GM12878 (cell line): ENCODE results near the gene IL1RL2. TPM values are rescaled to one million over a fixed set of nuclear protein-coding genes. Genes with fewer than 3 reads are reported as not detected.

ENCODE experiments used
- BCL11A ChIP-seq: IDR thresholded peaks from 2 replicates; pipeline ENCODE4 v1.6.1; 2011; ENCODE audit warnings: low read depth, low read length
- BCLAF1 ChIP-seq: fragments of 450-650 bp; IDR thresholded peaks from 2 replicates; pipeline ENCODE4 v1.6.1; 2017; ENCODE audit warnings: antibody characterized with exemption, mild to moderate bottlenecking, moderate library complexity
- IKZF1 ChIP-seq: fragments of 450-650 bp; conservative IDR thresholded peaks from 2 replicates; pipeline ENCODE4 v1.6.1; 2017; ENCODE audit warnings: antibody characterized with exemption, mild to moderate bottlenecking
- MEF2B ChIP-seq: fragments of 450-650 bp; IDR thresholded peaks from 2 replicates; pipeline ENCODE4 v1.6.1; 2018; ENCODE audit warnings: mild to moderate bottlenecking, moderate library complexity; ENCODE audit not compliant: partially characterized antibody, poor library complexity, severe bottlenecking
- MXI1 ChIP-seq: fragments of 150-350 bp; IDR thresholded peaks from 2 replicates; pipeline ENCODE4 v1.6.1; 2011; ENCODE audit warnings: low read depth, mild to moderate bottlenecking, inconsistent platforms, low read length, improper control_type of control experiment
- NFYA ChIP-seq: IDR thresholded peaks from 2 replicates; pipeline ENCODE4 v1.6.1; 2011; ENCODE audit warnings: low read depth, mild to moderate bottlenecking, low read length, improper control_type of control experiment, borderline replicate concordance
- NFYB ChIP-seq: IDR thresholded peaks from 2 replicates; pipeline ENCODE4 v1.6.1; 2011; ENCODE audit warnings: low read depth, mild to moderate bottlenecking, low read length, improper control_type of control experiment, moderate library complexity; ENCODE audit not compliant: insufficient read depth
- PAX5 ChIP-seq: IDR thresholded peaks from 2 replicates; pipeline ENCODE4 v1.6.1; 2011; ENCODE audit warnings: low read depth, low read length, borderline replicate concordance
- RUNX3 ChIP-seq: IDR thresholded peaks from 2 replicates; pipeline ENCODE4 v1.6.1; 2012; ENCODE audit warnings: low read length, inconsistent platforms
- SIN3A ChIP-seq: IDR thresholded peaks from 2 replicates; pipeline ENCODE4 v1.6.1; 2012; ENCODE audit warnings: low read depth, low read length, improper control_type of control experiment
- SKIL ChIP-seq: fragments of 450-650 bp; IDR thresholded peaks from 2 replicates; pipeline ENCODE4 v1.6.1; 2017; ENCODE audit warnings: mild to moderate bottlenecking, low read depth, inconsistent platforms; ENCODE audit not compliant: poor library complexity, severe bottlenecking
- TAF1 ChIP-seq: IDR thresholded peaks from 2 replicates; pipeline ENCODE4 v1.6.1; 2011; ENCODE audit warnings: mild to moderate bottlenecking, low read depth, low read length, borderline replicate concordance
- ZNF207 ChIP-seq: fragments of 450-650 bp; IDR thresholded peaks from 2 replicates; pipeline ENCODE4 v1.6.1; 2014; ENCODE audit warnings: antibody characterized with exemption, mild to moderate bottlenecking, borderline replicate concordance
- ZSCAN29 ChIP-seq: fragments of 450-650 bp; IDR thresholded peaks from 2 replicates; pipeline ENCODE4 v1.6.1; 2017; ENCODE audit warnings: mild to moderate bottlenecking, moderate library complexity
- polyA plus RNA-seq, 11 experiments: library from polyadenylated mRNA; depleted of rRNA in 4 of 11; unstranded in 6 of 11; stranded (reverse) in 5 of 11; fragments of >200 nt; fragmentation: Nextera tagmentation in 4 of 11; fragmentation: Illumina TruSeq in 1 of 11; extraction: Ambion mirVana in 4 of 11; extraction: Trizol in 1 of 11; gene quantifications; 1 replicate in 1 of 11; 2 replicates in 10 of 11; pipeline versions ENCODE4 v1.2.1 to v1.2.3, GENCODE V29; 2011 to 2016; ENCODE audit warnings: inconsistent platforms in 2 of 11, missing spikeins in 2 of 11, low read depth in 1 of 11
- total RNA-seq, 4 experiments: library from RNA; depleted of rRNA in 3 of 4; stranded (reverse); fragments of >200 nt in 3 of 4; fragmentation: Illumina TruSeq in 1 of 4; extraction: Trizol in 1 of 4; gene quantifications; 2 replicates each; pipeline versions ENCODE4 v1.2.1 to v1.2.3, GENCODE V29; 2013 to 2021
- TF ChIP-seq, protein P1 (sequence below): IDR thresholded peaks from 2 replicates; pipeline ENCODE4 v1.6.1; 2012; ENCODE audit warnings: mild to moderate bottlenecking, low read depth, low read length
- TF ChIP-seq, protein P2 (sequence below): fragments of 150-350 bp; IDR thresholded peaks from 2 replicates; pipeline ENCODE4 v1.6.1; 2016; ENCODE audit warnings: low read depth, low read length

IL1RL2 gene
- total and polyA plus RNA-seq, 10 of the 15 experiments (the other 5 are each of a cell fraction or from before 2014, with no cell fraction given) = not detected

GRCh38 chr2:102240640-102241370 lies 54.0 kb downstream of the IL1RL2 start (continued):
- TF ChIP-seq BCLAF1 (no peak), BCL11A (peak; percentile 59; the same call in 1 of the 2 replicates), ZSCAN29 (no peak), NFYA (no peak), MXI1 (no peak; the same call in 1 of the 2 replicates), SIN3A (no peak), ZNF207 (peak; percentile 73; the same call in 1 of the 2 replicates), NFYB (no peak), RUNX3 (peak; percentile 70), MEF2B (peak; percentile 76), TAF1 (no peak), PAX5 (peak; percentile 53; the same call in 1 of the 2 replicates), SKIL (no peak), IKZF1 (peak; percentile 87)
- TF ChIP-seq, protein P1, sequence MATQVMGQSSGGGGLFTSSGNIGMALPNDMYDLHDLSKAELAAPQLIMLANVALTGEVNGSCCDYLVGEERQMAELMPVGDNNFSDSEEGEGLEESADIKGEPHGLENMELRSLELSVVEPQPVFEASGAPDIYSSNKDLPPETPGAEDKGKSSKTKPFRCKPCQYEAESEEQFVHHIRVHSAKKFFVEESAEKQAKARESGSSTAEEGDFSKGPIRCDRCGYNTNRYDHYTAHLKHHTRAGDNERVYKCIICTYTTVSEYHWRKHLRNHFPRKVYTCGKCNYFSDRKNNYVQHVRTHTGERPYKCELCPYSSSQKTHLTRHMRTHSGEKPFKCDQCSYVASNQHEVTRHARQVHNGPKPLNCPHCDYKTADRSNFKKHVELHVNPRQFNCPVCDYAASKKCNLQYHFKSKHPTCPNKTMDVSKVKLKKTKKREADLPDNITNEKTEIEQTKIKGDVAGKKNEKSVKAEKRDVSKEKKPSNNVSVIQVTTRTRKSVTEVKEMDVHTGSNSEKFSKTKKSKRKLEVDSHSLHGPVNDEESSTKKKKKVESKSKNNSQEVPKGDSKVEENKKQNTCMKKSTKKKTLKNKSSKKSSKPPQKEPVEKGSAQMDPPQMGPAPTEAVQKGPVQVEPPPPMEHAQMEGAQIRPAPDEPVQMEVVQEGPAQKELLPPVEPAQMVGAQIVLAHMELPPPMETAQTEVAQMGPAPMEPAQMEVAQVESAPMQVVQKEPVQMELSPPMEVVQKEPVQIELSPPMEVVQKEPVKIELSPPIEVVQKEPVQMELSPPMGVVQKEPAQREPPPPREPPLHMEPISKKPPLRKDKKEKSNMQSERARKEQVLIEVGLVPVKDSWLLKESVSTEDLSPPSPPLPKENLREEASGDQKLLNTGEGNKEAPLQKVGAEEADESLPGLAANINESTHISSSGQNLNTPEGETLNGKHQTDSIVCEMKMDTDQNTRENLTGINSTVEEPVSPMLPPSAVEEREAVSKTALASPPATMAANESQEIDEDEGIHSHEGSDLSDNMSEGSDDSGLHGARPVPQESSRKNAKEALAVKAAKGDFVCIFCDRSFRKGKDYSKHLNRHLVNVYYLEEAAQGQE = peak; percentile 69
- TF ChIP-seq, protein P2, sequence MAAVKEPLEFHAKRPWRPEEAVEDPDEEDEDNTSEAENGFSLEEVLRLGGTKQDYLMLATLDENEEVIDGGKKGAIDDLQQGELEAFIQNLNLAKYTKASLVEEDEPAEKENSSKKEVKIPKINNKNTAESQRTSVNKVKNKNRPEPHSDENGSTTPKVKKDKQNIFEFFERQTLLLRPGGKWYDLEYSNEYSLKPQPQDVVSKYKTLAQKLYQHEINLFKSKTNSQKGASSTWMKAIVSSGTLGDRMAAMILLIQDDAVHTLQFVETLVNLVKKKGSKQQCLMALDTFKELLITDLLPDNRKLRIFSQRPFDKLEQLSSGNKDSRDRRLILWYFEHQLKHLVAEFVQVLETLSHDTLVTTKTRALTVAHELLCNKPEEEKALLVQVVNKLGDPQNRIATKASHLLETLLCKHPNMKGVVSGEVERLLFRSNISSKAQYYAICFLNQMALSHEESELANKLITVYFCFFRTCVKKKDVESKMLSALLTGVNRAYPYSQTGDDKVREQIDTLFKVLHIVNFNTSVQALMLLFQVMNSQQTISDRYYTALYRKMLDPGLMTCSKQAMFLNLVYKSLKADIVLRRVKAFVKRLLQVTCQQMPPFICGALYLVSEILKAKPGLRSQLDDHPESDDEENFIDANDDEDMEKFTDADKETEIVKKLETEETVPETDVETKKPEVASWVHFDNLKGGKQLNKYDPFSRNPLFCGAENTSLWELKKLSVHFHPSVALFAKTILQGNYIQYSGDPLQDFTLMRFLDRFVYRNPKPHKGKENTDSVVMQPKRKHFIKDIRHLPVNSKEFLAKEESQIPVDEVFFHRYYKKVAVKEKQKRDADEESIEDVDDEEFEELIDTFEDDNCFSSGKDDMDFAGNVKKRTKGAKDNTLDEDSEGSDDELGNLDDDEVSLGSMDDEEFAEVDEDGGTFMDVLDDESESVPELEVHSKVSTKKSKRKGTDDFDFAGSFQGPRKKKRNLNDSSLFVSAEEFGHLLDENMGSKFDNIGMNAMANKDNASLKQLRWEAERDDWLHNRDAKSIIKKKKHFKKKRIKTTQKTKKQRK = no peak
- TF ChIP-seq, all 136 proteins: peak for 46
